BLaER1 (cell line): Measurements from ENCODE around the gene MYO3A.
A peak's percentile ranks its signal among the peaks of the same experiment; 100 is the strongest.

Source experiments
- H3K27ac ChIP-seq: shearing (Covaris generic); formaldehyde crosslinking; 2 replicates; pipeline ENCODE4 v1.8.1; 2022
- H3K27me3 ChIP-seq: shearing (Covaris generic); formaldehyde crosslinking; 2 replicates; pipeline ENCODE4 v1.8.1; 2022
- H3K36me3 ChIP-seq: shearing (Covaris generic); formaldehyde crosslinking; 2 replicates; pipeline ENCODE4 v1.8.1; 2022
- H3K4me1 ChIP-seq: shearing (Covaris generic); formaldehyde crosslinking; 2 replicates; pipeline ENCODE4 v1.8.1; 2022
- H3K4me2 ChIP-seq: shearing (Covaris generic); formaldehyde crosslinking; 2 replicates; pipeline ENCODE4 v1.8.1; 2022
- H3K4me3 ChIP-seq: shearing (Covaris generic); formaldehyde crosslinking; 2 replicates; pipeline ENCODE4 v1.8.1; 2022
- H3K9ac ChIP-seq: shearing (Covaris generic); formaldehyde crosslinking; 2 replicates; pipeline ENCODE4 v1.8.1; 2022
- H3K9me3 ChIP-seq: shearing (Covaris generic); formaldehyde crosslinking; 2 replicates; pipeline ENCODE4 v1.8.1; 2022
- H4K20me1 ChIP-seq: shearing (Covaris generic); formaldehyde crosslinking; 2 replicates; pipeline ENCODE4 v1.8.1; 2022
- Cebpa-rat ChIP-seq: shearing (Covaris generic); IDR thresholded peaks from 2 replicates; pipeline ENCODE4 v1.8.1; 2022

The MYO3A gene

DNA sequence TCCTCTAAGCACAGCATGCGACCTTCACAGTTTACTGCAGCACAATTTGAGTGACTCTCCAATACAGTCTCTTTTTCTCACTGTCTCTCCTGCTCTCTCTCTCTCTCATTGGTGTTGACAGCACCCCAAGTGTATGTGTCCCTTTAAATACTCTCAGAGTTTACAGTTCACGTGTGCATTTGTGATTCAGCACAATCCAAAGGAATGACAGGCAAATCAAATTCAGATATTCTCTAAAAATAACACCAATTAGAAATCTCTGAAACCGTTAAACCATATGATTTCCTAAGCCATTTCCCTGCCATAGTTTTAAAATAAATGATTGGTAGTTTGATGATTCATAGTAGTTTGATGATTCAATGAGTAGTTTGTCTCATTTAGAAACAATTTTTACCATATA lies 178.5 kb downstream of the MYO3A start:
- H3K4me1 ChIP-seq, result no peaks in the 10 kb centered on the region
- no peak overlapping the region for H3K4me3 ChIP-seq
- no peak overlapping the region for H3K9ac ChIP-seq
- no peak for TF ChIP-seq Cebpa-rat
- no peaks in the 10 kb centered on the region for H4K20me1 ChIP-seq
- no peaks in the 10 kb centered on the region for H3K36me3 ChIP-seq
- H3K9me3 ChIP-seq, result no peaks in the 10 kb centered on the region
- H3K27me3 ChIP-seq, result no peaks in the 10 kb centered on the region
- H3K4me2 ChIP-seq, result no peak overlapping the region
- H3K27ac ChIP-seq, result no peak overlapping the region

DNA sequence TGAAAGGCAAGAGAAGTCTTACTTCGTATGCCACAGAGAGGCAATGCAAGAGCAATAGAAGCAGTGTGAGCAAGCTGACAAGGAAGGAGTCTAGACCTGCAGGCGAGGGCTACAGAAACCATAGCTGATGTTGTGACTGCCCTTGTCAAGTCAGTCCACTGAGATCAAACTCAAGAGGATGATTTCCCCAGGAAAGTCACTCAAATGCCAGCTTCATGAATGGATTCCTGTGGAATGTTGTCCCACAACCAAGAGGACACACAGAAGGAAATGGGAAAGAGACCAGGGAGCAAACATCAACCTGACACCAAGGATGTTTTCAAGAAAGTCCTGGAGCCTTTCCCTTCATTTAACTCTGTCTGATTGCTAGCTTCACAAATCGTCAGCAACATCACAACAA lies 204.6 kb downstream of the MYO3A start:
- no peak overlapping the region for H3K9ac ChIP-seq
- no peak overlapping the region for H3K4me3 ChIP-seq
- peaks cover 23% of the 10 kb centered on the region for H3K9me3 ChIP-seq
- no peaks in the 10 kb centered on the region for H4K20me1 ChIP-seq
- H3K27ac ChIP-seq, result no peak overlapping the region
- H3K36me3 ChIP-seq, result no peaks in the 10 kb centered on the region
- H3K4me1 ChIP-seq, result no peaks in the 10 kb centered on the region
- no peaks in the 10 kb centered on the region for H3K27me3 ChIP-seq
- no peak overlapping the region for H3K4me2 ChIP-seq
- no peak for TF ChIP-seq Cebpa-rat

DNA sequence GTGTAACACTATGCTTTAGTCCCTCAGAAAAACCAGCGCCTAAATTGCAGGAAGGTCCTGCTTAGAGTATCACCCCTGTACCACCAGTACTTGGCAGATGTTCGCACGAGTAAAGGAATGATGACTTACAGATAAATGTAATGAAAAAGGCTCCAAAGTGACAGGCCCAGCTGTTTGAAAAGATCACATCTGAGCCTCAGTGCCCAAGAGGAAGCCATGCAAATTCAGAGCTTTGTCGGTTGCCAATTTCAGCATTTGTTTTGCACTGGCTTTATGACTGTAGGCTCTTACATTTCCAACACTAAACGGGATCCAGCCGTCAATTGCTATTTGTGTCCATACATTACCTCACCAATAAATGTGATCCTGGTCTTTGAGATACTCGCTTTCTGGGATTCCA lies 222.0 kb downstream of the MYO3A start:
- Histone ChIP-seq H3K4me2 (no peak overlapping the region), H3K27ac (no peak overlapping the region), H3K4me1 (no peaks in the 10 kb centered on the region), H3K9me3 (no peaks in the 10 kb centered on the region), H3K9ac (no peak overlapping the region), H3K27me3 (no peaks in the 10 kb centered on the region), H4K20me1 (no peaks in the 10 kb centered on the region), H3K36me3 (no peaks in the 10 kb centered on the region), H3K4me3 (no peak overlapping the region)
- no peak for TF ChIP-seq Cebpa-rat

DNA sequence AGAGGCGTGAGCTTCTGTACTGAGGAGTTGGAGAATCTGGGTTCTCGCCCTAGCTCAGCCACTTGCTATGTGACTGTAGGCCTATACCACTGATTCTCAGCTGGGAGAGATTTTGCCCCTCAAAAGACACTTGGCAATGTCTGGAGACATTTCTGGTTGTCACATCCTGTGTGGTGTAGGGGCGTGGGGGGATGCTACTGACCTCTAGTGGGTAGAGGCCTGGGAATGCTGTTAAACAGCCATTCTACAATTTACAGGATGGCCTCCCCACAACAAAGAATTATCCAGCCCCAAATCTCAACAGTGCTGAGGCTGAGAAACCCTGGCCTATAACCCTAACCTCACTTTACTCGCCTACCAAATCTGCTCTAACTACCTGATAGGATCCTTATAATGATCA lies 223.7 kb downstream of the MYO3A start:
- no peak overlapping the region for H3K4me3 ChIP-seq
- no peaks in the 10 kb centered on the region for H3K36me3 ChIP-seq
- H3K4me2 ChIP-seq, result no peak overlapping the region
- no peak overlapping the region for H3K9ac ChIP-seq
- H3K9me3 ChIP-seq, result no peaks in the 10 kb centered on the region
- no peaks in the 10 kb centered on the region for H4K20me1 ChIP-seq
- H3K27me3 ChIP-seq, result no peaks in the 10 kb centered on the region
- no peak for TF ChIP-seq Cebpa-rat
- H3K27ac ChIP-seq, result no peak overlapping the region
- no peaks in the 10 kb centered on the region for H3K4me1 ChIP-seq

DNA sequence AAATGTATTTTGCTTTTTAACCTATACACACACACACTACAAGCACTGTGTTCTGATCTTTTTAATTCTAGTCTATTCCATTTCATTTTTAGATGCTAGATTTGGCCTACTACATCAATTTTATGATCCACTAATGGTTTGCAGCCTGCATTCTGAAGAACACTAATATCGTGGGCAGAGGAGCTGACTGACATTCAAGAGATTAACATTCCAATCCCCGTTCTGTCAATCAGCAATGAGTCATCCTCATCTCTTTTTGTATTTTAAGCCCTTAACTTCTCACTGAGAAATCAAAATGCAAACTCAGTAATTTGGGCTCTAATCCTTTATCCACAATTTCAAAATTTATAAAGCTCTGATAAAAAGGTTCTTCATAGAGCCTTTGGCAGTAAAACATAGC lies 235.4 kb downstream of the MYO3A start:
- Histone ChIP-seq H3K9me3 (no peaks in the 10 kb centered on the region), H3K4me1 (0 out of 2 replicates have a peak, but pooled peaks cover 4% of the 10 kb centered on the region)

DNA sequence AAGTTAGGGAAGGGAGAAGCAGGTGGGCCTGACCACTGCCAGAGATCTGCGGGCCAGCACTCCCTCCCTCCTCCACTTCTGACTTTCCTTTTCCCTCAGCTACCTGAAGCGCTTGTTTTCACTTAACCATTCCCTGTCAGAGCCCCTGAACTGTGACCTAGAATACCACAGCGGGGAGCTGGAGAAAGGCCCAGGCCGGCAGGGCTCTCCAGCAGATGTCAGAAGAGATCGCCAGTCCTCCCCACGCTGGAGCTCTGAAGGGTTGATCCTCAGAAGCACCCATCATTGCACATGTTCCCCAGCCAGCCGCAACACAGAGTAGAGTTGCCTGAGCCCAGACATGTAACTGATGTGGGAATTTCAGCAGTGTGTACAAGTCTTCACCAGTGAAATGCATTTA lies 238.1 kb downstream of the MYO3A start:
- Histone ChIP-seq H3K4me1 (peaks cover 8% of the 10 kb centered on the region), H3K9ac (no peak overlapping the region), H3K27me3 (no peaks in the 10 kb centered on the region), H3K27ac (no peak overlapping the region), H3K9me3 (no peaks in the 10 kb centered on the region), H3K36me3 (no peaks in the 10 kb centered on the region), H4K20me1 (no peaks in the 10 kb centered on the region), H3K4me2 (no peak overlapping the region), H3K4me3 (no peak overlapping the region)
- no peak for TF ChIP-seq Cebpa-rat

More for the DNA sequence above, 235.4 kb downstream of the MYO3A start:
- Histone ChIP-seq H3K4me3 (no peak overlapping the region), H3K27me3 (no peaks in the 10 kb centered on the region), H3K27ac (no peak overlapping the region), H3K36me3 (no peaks in the 10 kb centered on the region), H4K20me1 (no peaks in the 10 kb centered on the region), H3K4me2 (no peak overlapping the region), H3K9ac (no peak overlapping the region)
- no peak for TF ChIP-seq Cebpa-rat

DNA sequence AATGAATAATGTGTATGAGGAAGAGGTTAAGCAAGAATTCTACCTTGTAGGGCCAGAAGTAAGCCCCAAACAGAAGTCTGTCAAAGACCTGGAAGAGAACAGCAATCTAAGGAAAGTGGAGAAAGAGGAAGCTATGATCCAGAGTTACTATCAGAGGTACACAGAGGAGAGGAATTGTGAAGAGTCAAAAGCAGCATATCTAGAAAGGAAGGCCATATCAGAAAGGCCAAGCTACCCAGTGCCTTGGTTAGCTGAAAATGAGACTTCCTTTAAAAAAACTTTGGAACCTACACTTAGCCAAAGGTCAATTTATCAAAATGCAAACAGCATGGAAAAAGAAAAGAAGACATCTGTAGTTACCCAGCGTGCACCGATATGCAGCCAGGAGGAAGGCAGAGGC lies 239.8 kb downstream of the MYO3A start:
- Histone ChIP-seq H4K20me1 (no peaks in the 10 kb centered on the region), H3K9ac (no peak overlapping the region), H3K27ac (no peak overlapping the region), H3K4me2 (no peak overlapping the region), H3K4me3 (no peak overlapping the region), H3K4me1 (peaks cover 10% of the 10 kb centered on the region), H3K36me3 (no peaks in the 10 kb centered on the region), H3K9me3 (no peaks in the 10 kb centered on the region), H3K27me3 (no peaks in the 10 kb centered on the region)
- TF ChIP-seq Cebpa-rat, result no peak

DNA sequence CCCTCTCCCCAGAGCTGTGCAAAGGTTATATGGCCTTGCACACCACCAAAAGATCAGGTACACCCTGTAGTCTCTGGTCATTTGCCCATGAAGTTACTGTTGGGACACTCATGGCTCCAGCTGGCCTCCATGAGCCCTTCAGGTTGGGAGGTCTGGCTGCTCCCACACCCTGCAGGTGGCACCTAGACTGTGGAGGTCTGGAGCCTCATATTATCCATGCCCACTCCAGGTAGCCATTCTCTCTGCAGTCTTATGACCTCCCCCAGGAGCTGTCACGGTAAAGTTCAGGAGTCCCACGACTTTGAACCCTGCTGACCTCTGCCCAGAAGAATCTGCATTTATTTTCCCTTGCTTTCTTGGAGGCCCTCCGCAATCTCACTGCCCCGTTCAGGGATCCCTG lies 243.3 kb downstream of the MYO3A start:
- H3K36me3 ChIP-seq, result no peaks in the 10 kb centered on the region
- no peak for TF ChIP-seq Cebpa-rat
- H3K9ac ChIP-seq, result no peak overlapping the region
- no peaks in the 10 kb centered on the region for H3K9me3 ChIP-seq
- no peak overlapping the region for H3K4me3 ChIP-seq
- H4K20me1 ChIP-seq, result no peaks in the 10 kb centered on the region
- peak overlapping the region; percentile 7; the same call in 1 of the 2 replicates for H3K4me2 ChIP-seq
- H3K27me3 ChIP-seq, result no peaks in the 10 kb centered on the region
- H3K4me1 ChIP-seq, result peaks cover 10% of the 10 kb centered on the region
- H3K27ac ChIP-seq, result no peak overlapping the region

DNA sequence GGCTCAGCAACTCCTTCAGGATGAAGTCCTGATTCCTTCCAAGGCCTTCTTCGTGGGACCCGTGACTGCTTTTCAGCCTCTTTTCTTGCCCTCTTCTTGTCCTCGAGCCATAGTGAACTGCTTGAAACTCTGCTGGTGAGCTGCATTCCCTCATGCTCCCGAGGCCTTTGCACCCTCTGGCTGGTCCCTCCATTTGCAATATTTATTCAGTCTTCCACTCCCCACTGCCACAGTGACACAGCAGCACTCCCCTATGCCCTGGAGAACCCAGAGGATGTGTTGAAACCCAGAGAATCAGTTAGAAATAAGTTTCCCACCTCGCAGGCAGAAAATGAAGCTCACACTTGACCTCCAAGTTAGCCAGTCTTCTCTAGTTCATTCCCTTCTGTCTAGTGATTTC lies 260.2 kb downstream of the MYO3A start:
- no peaks in the 10 kb centered on the region for H4K20me1 ChIP-seq
- no peak overlapping the region for H3K4me3 ChIP-seq
- H3K9ac ChIP-seq, result no peak overlapping the region
- H3K9me3 ChIP-seq, result peaks cover 26% of the 10 kb centered on the region
- no peaks in the 10 kb centered on the region for H3K36me3 ChIP-seq
- TF ChIP-seq Cebpa-rat, result no peak
- H3K27me3 ChIP-seq, result no peaks in the 10 kb centered on the region
- peaks cover 17% of the 10 kb centered on the region for H3K4me1 ChIP-seq
- H3K27ac ChIP-seq, result no peak overlapping the region
- H3K4me2 ChIP-seq, result no peak overlapping the region

DNA sequence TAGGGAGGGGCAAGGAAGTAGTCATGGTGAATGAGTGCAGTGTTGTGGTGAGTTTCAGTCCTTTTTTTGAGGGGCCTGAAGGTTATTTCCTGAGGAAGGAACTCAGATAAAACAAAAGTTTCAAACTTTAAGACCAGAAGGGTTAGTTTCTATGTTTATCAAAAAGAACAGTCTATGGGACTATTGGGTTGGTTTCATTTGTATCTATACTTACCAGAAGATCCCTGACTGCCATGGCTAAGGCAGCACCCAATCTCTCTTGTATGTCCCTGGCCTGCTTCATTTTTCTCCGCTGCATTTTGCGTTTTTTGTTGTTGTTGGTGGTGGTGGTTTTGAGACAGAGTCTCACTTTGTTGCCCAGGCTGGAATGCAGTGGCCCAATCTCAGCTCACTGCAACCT lies 263.2 kb downstream of the MYO3A start:
- H3K9ac ChIP-seq, result no peak overlapping the region
- peak overlapping the region; percentile 22 for H3K4me3 ChIP-seq
- no peak for TF ChIP-seq Cebpa-rat
- H3K4me1 ChIP-seq, result peaks cover 21% of the 10 kb centered on the region
- H4K20me1 ChIP-seq, result no peaks in the 10 kb centered on the region
- H3K9me3 ChIP-seq, result peaks cover 28% of the 10 kb centered on the region
- H3K36me3 ChIP-seq, result no peaks in the 10 kb centered on the region
- H3K4me2 ChIP-seq, result peak overlapping the region; percentile 59
- no peak overlapping the region for H3K27ac ChIP-seq
- no peaks in the 10 kb centered on the region for H3K27me3 ChIP-seq

DNA sequence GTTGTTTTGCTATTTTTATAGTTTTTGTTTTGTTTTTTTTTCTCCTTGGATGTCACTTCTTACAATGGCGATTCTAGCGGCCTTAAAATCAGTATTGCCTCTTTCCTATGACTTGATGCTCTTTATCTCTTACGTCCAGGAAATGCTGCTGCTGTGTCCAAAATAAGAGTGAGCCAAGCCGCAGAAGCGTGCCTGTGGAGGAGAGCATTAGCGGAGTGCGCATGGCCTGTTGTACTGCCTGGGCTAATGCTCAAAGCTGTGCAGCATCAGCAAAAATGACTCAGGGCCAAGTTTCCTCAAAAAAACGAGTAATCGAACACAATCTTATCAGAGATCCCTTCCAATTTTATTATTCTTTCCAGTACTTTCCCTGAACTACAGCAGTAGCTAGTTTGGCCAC lies 264.1 kb downstream of the MYO3A start:
- Histone ChIP-seq H3K27ac (no peak overlapping the region), H3K9ac (no peak overlapping the region), H3K4me2 (peak overlapping the region; percentile 59; the same call in 1 of the 2 replicates), H3K36me3 (no peaks in the 10 kb centered on the region), H3K9me3 (peaks cover 28% of the 10 kb centered on the region), H3K27me3 (no peaks in the 10 kb centered on the region), H3K4me1 (peaks cover 22% of the 10 kb centered on the region), H3K4me3 (no peak overlapping the region), H4K20me1 (no peaks in the 10 kb centered on the region)
- no peak for TF ChIP-seq Cebpa-rat
